T-helper 1 cell treated with Interleukin-12 subunit alpha and Interleukin-12 subunit beta and Interleukin-4 antibody, amounts not matched to agents 30 ng/mL and 1 ng/mL, for 36 hours (primary cell): ENCODE data around the gene NPW. TPM values are rescaled to one million over a fixed set of nuclear protein-coding genes. Genes with fewer than 3 reads are reported as not detected.

Experiments
- intact Hi-C: fragments of 100-400 bp; cut with micrococcal nuclease; formaldehyde crosslinking; loops from one replicate; pipeline ENCODE4 v1.15.1; 2024
- total RNA-seq: library from RNA; stranded (reverse); gene quantifications from 2 replicates; pipeline ENCODE4 v1.2.3, GENCODE V29; 2022

Gene NPW
- 0.37 and 1.1 TPM in 2 replicates for total RNA-seq

DNA sequence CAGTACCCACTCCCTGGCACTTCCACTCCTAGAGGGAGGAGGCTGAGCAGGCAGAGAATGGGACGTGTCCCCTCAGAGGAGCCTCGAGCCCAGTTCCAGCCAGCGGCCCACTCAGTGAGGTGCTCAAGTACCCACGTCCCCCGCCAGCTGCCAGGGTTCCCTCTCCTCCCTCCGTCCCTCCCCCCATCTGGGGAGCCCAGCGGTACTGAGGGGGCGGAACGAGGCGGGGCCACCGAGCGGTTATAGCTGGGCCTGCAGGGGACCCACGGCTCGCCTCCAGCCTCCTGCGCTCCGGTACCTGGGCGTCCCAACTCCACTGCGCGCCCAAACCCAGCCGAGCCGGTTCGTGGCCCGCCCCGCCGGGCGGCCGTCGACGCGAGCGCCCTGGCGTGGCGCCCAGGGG, at the start of gene NPW:
Gene NPW (plus strand): TSS at position 268 of the 403 bp plus-strand sequence.
- intact Hi-C loops = no loop called here

DNA sequence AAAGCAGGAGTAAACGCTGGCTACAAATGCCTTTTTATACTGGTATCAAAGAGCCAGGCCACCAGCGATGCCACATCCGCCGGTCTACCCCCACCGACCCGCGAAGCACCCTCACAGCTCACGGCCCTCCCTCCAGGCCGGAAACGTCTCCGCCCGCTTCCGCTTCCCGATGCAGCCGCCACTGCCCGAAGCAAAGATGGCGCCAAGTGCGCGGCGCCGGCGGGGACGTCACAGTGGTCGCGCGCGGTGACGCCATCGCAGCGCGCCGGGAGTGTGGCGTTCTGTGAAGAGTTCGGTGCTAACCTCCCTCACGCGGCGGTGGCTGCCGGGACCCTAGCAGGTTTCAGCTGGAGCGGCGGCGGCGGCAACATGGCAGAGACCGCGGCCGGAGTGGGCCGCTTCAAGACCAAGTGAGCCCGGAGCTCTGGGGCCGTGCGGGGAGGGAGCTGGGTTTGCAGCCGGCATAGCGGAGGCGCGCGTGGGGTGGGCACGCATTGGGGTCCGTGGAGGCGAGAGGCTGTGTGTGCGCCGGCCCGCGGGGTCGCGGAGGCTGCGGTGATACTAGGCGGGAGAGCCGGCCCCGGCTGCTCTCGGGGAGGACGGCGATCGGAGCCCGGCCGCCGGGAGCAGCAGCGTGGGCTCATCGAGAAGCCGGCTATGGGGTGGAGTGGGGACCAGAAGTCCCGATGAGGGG, 47.6 kb upstream of the NPW start, which contains the start of gene TBL3:
Gene TBL3 (plus strand): TSS at position 258 of the 694 bp plus-strand sequence. CDS start 112 bp downstream, at position 370.
- intact Hi-C loops = loop anchor here (1.0 to 2.0 kb wide), 6 partner anchors 8 to 551 kb away; partner anchors contain the start of genes GFER, MAPK8IP3, MSRB1 and NDUFB10

GRCh38 chr16:1972490-1972877, 47.1 kb upstream of the NPW start:
- intact Hi-C loops = loop anchor here (1.0 to 2.0 kb wide), 4 partner anchors 8 to 266 kb away; partner anchors contain the start of genes GFER, MAPK8IP3, NDUFB10 and RPS2

GRCh38 chr16:1973461-1974156, 46.0 kb upstream of the NPW start:
- intact Hi-C loops = loop anchor here (2.0 kb wide), 1 partner anchor 15 kb away; the partner anchor contains the start of gene NDUFB10

DNA sequence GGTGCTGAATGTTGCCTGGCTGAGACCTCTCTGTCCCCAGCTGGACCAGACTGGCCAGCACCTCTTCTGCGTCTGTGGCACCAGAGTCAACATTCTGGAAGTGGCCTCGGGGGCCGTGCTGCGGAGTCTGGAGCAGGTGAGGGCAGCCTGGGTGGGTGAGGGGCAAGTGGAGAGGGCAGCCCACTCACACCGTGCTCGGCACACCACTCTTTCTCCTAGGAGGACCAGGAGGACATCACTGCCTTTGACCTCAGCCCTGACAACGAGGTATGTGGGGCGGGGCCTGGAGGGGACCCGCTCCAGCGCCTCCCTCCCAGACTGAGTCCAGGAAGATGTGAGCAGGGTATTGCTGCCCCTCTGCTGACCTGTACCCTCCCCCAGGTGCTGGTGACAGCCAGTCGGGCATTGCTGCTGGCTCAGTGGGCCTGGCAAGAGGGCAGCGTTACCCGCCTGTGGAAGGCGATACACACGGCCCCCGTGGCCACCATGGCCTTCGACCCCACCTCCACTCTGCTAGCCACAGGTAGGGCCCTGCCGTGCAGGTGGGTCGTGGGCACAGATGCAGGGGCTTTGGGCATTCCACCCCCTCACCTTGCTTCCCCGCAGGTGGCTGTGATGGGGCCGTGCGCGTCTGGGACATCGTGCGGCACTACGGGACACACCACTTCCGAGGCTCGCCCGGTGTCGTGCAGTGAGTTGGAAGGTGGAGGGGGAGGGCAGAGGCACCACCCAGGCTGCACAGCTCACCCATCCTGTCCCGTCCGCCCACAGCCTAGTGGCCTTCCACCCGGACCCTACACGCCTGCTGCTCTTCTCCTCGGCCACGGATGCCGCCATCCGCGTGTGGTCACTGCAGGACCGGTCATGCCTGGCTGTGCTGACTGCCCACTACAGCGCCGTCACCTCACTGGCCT, 45.2 kb upstream of the NPW start:
- intact Hi-C loops = no loop called here

DNA sequence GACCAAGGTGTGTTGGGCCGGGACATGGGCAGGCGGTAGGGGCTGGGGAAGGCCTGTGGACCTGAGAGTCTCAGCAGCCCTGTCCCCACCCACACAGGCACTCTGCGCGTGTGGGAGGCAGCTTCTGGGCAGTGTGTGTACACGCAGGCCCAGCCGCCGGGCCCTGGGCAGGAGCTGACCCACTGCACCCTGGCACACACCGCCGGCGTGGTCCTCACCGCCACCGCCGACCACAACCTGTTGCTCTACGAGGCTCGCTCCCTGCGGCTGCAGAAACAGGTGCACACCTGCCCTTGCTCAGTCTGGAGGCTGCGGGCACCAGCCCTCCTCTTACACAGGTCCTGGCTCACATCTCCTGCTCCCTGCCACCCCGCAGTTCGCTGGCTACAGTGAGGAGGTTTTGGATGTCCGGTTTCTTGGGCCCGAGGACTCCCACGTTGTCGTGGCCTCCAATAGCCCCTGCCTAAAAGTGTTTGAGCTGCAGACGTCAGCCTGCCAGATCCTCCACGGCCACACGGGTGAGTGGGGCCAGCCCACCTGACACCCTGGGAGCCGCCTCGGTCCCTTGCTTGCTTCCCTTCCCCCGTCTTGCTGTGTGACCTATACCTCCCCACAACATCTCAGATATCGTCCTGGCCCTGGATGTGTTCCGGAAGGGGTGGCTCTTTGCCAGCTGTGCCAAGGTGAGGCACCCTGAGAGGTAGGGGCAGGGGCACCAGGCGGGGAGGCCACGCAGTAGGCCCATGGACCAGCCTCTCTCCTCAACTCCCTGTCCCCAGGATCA, 44.0 kb upstream of the NPW start:
- intact Hi-C loops = no loop called here

DNA sequence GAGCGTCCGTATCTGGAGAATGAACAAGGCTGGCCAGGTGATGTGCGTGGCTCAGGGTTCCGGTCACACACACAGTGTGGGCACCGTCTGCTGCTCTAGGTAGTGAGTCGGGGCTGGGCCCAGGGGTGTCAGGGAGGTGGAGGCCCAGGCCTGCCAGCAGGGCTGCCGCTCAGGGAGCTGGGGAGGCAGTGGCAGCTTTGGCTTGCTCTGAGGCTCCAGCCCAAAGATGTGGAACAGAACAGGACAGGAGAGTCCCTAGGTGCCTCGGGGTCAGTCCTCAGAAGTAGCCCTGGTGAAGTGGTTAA, 43.4 kb upstream of the NPW start:
- intact Hi-C loops = no loop called here

GRCh38 chr16:1976951-1977874, 42.4 kb upstream of the NPW start:
- intact Hi-C loops = no loop called here

DNA sequence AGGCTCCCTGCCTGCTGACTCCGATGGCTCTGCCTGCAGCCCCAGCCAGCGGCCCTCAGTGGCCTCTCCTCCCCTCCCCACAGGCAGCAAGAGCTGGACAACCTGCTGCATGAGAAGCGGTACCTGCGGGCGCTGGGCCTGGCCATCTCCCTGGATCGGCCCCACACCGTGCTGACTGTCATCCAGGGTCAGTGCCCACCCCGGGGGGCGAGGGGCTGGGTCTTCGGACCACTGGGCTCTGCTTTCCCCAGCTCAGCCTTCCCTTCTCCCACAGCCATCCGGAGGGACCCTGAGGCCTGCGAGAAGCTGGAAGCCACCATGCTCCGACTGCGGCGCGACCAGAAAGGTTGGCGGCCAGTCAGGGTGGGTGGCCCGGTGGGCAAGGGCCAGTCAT, 41.7 kb upstream of the NPW start:
- intact Hi-C loops = no loop called here

GRCh38 chr16:1978476-1979120, 41.0 kb upstream of the NPW start:
- intact Hi-C loops = no loop called here

DNA sequence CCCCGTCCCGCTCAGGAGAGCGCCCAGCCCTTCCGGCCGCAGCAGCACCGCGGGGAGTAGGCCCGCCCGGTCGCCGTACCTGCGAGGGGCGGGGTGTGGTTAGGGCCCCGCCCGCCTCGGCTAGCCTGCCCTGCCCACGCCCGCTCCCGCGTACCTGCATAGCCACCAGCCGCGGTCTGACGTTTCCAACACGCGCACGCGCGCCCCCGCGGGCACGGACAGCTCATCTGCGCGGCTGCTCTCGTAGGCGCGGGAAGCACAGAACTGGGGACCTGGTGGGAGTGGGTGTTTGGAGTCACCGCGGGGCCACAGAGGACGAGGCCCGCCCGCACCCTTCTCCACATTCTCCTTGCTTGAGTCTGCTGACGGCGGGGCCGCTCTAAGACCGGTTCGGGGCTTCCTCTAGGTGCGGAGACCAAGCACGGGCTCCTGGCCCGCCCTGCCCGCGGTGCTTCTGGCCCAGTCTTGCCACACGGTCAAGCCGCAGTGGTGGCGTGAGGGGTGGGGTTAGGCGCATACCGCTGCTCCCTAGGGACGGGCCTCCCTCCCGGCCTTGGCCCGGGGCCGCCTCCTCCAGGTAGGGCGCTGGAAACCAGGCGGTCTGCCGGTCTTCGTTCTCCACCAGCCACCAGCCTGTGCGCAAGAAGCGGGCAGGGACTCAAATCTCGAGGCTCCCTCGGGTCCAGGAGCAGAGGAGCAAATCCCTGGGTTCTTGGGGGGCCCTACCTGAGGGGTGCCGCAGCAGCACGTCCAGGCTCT, 40.1 kb upstream of the NPW start:
- intact Hi-C loops = no loop called here

- intact Hi-C loops = no loop called here
Measured at GRCh38 chr16:1980030-1980769, 39.4 kb upstream of the NPW start.

DNA sequence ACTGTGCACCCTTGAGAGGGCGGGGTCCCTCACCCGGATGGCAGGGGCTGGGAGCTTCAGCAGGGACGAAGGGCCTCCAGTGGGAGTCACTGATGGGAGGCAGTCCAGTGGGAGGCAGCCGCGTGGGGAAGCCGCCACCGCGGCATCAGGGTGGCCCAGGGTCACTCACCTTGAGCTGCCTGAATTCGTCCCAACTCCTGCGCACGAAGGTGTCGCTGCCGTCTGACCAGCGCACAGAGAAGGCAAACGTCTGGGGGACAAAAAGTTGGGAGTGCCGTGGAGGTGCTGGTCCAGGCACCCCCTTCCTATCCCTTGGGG, 38.9 kb upstream of the NPW start:
- intact Hi-C loops = no loop called here

GRCh38 chr16:1981398-1981836, 38.2 kb upstream of the NPW start, which contains the start of gene NOXO1:
NOXO1 (minus strand) TSS chr16:1981469; CDS start chr16:1981179, 290 bp downstream.
- intact Hi-C loops = no loop called here

GRCh38 chr16:1982013-1982433, 37.6 kb upstream of the NPW start:
- intact Hi-C loops = no loop called here

DNA sequence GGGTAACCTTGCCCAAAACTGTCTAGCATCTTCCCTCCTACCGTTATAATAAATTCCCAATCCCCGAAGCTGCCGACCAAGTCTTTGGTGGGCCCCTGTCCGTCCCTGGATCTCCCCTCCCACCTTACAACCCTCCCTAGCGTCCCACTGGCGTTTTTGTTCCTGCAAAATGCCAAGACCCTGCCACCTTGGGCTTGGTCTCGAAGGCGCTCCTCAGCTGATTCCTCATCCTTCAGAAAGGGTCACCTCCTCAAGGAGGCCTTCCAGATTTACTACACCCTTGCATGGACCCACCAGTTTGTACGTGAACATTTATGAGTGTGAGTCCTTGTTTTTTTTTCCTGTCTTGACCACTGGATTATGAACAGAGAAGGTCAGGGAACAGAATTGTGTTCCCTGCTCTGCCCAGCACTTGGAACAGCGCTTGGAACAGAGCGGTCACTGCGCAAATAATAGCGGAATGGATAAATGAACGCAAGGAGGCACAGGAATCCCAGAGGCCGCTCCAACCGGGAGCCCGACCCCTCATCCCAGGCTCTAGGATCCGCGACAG, 36.5 kb upstream of the NPW start:
- intact Hi-C loops = no loop called here
